ENCODE results near the gene GALNT18. TPM values are rescaled to one million over a fixed set of nuclear protein-coding genes. Genes with fewer than 3 reads are reported as not detected.

Gene GALNT18
- polyA plus RNA-seq, 1 donor (not counting 4 experiments of a cell fraction or from before 2014, with no cell fraction given) = 27.2 TPM

DNA sequence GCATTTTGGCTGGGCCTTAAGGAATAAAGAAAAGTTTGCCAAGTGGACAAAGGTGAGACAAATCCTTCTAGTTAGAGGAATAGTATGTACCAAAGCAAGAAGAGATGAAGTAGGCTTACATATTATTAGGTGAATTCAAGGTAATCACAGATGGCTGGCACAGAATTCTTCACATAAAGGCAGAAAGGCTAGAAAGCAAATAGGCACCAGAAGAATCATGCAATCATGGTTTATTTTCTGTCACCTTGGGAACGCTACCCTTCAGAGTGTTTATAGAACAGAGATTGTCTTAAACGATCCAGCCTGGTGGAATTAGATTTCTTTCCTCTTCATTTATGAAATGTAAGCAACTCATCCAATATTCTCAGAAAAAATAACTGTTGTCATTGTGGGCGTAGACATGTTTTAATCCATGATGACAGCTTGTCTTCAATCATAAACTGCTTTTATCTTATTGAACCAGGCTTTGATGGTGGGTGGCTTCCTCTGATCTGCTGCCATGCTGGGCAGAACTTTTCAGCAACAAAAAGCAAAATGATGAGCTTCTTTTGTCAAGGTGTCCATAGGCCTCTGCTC, 219.8 kb downstream of the GALNT18 start:
- FAIRE-seq = no peak
- dilution Hi-C loops (cut with MboI; ENCODE audit: extremely low pct_ligation_motif_present, low sequenced_read_pairs) = no loop called here

GRCh38 chr11:11400635-11401232, 221.1 kb downstream of the GALNT18 start:
- Histone ChIP-seq H3K27me3 (ENCODE audit: control insufficient read depth, extremely low read depth, insufficient read depth, low read length) (no peaks in the 10 kb centered on the region), H3K4me3 (ENCODE audit: control insufficient read depth in 2 of 3, extremely low read depth in 1 of 3, insufficient read depth in 2 of 3, low read depth in 1 of 3, low read length in 3 of 3) (no peak overlapping the region), H4K20me1 (ENCODE audit: control insufficient read depth, extremely low read depth, insufficient read depth, low read length) (no peaks in the 10 kb centered on the region), H3K79me2 (ENCODE audit: control insufficient read depth, insufficient read depth, low read length) (no peaks in the 10 kb centered on the region), H3K4me2 (ENCODE audit: control insufficient read depth, extremely low read depth, insufficient read depth, low read depth, low read length) (peak overlapping the region; percentile 29), H3K27ac (ENCODE audit: control insufficient read depth, insufficient read depth, low read length) (peak overlapping the region; percentile 44), H3K4me1 (ENCODE audit: control insufficient read depth, extremely low read depth, insufficient read depth, low read length) (peaks cover 20% of the 10 kb centered on the region), H3K36me3 (ENCODE audit: control insufficient read depth in 2 of 2, extremely low read depth in 1 of 2, insufficient read depth in 2 of 2, low read length in 2 of 2) (no peaks in the 10 kb centered on the region), H3K9ac (ENCODE audit: control insufficient read depth, extremely low read depth, insufficient read depth, low read length) (no peak overlapping the region), H3K9me1 (ENCODE audit: control insufficient read depth, extremely low read depth, insufficient read depth, low read length) (no peaks in the 10 kb centered on the region), H2AFZ (ENCODE audit: control insufficient read depth, low read length) (no peak overlapping the region), H3K9me3 (ENCODE audit: control insufficient read depth, low read depth, low read length) (no peaks in the 10 kb centered on the region)
- DNase-seq (ENCODE audit: low read depth, low spot score) (no peak), FAIRE-seq (no peak)
- TF ChIP-seq CTCF (optimal IDR thresholded peaks at IDR 0.05 in 1 of 3, IDR thresholded peaks at IDR 0.05 in 1 of 3, conservative IDR thresholded peaks at IDR 0.05 in 1 of 3; ENCODE audit: extremely low read depth in 1 of 3, insufficient read depth in 2 of 3, low read length in 3 of 3) = peak; percentile 32 to 67 (median 37)
- TF ChIP-seq EZH2 (IDR thresholded peaks at IDR 0.05; ENCODE audit: low read length) = no peak
- dilution Hi-C loops (cut with MboI; ENCODE audit: extremely low pct_ligation_motif_present, low sequenced_read_pairs) = no loop called here

More for the DNA sequence above, 219.8 kb downstream of the GALNT18 start:
- no peak overlapping the region for H3K4me3 ChIP-seq (ENCODE audit: control insufficient read depth in 2 of 3, extremely low read depth in 1 of 3, insufficient read depth in 2 of 3, low read depth in 1 of 3, low read length in 3 of 3)
- no peak for DNase-seq (ENCODE audit: low read depth, low spot score)
- H3K36me3 ChIP-seq (ENCODE audit: control insufficient read depth in 2 of 2, extremely low read depth in 1 of 2, insufficient read depth in 2 of 2, low read length in 2 of 2) = peaks cover 0 to 4% of the 10 kb centered on the region in 2 experiments
- H3K9me1 ChIP-seq (ENCODE audit: control insufficient read depth, extremely low read depth, insufficient read depth, low read length) = no peaks in the 10 kb centered on the region
- no peak overlapping the region for H3K4me2 ChIP-seq (ENCODE audit: control insufficient read depth, extremely low read depth, insufficient read depth, low read depth, low read length)
- H3K4me1 ChIP-seq (ENCODE audit: control insufficient read depth, extremely low read depth, insufficient read depth, low read length) = peaks cover 20% of the 10 kb centered on the region
- no peaks in the 10 kb centered on the region for H3K9me3 ChIP-seq (ENCODE audit: control insufficient read depth, low read depth, low read length)
- no peak overlapping the region for H3K27ac ChIP-seq (ENCODE audit: control insufficient read depth, insufficient read depth, low read length)
- no peaks in the 10 kb centered on the region for H4K20me1 ChIP-seq (ENCODE audit: control insufficient read depth, extremely low read depth, insufficient read depth, low read length)
- TF ChIP-seq EZH2 (IDR thresholded peaks at IDR 0.05; ENCODE audit: low read length) (no peak), CTCF (optimal IDR thresholded peaks at IDR 0.05 in 1 of 3, IDR thresholded peaks at IDR 0.05 in 1 of 3, conservative IDR thresholded peaks at IDR 0.05 in 1 of 3; ENCODE audit: extremely low read depth in 1 of 3, insufficient read depth in 2 of 3, low read length in 3 of 3) (no peak)
- no peak overlapping the region for H3K9ac ChIP-seq (ENCODE audit: control insufficient read depth, extremely low read depth, insufficient read depth, low read length)
- H3K79me2 ChIP-seq (ENCODE audit: control insufficient read depth, insufficient read depth, low read length) = no peaks in the 10 kb centered on the region
- H3K27me3 ChIP-seq (ENCODE audit: control insufficient read depth, extremely low read depth, insufficient read depth, low read length) = no peaks in the 10 kb centered on the region
- H2AFZ ChIP-seq (ENCODE audit: control insufficient read depth, low read length) = no peak overlapping the region

All from keratinocyte (primary cell).